NB4 (cell line): ENCODE data around the gene ZBTB7B.

ENCODE experiments used
- DNase-seq: peaks from one replicate; pipeline ENCODE4 v3.0.0; 2010; ENCODE audit warnings: low read depth
- H3K4me3 ChIP-seq: one replicate; pipeline ENCODE4 v1.5.1; 2011; ENCODE audit warnings: mild to moderate bottlenecking, low read depth, low read length, moderate library complexity
- MYC ChIP-seq: IDR thresholded peaks from 2 replicates; pipeline ENCODE4 v1.6.1; 2011; ENCODE audit warnings: low read depth, low read length
- POLR2A ChIP-seq: IDR thresholded peaks from 2 replicates; pipeline ENCODE4 v1.6.1; 2011; ENCODE audit warnings: mild to moderate bottlenecking; ENCODE audit not compliant: insufficient read length; ENCODE audit errors: extremely low read depth
- TF ChIP-seq, protein P1 (sequence below): IDR thresholded peaks from one replicate; pipeline ENCODE4 v1.5.1; 2012; ENCODE audit warnings: low read depth, low read length
- TF ChIP-seq, protein P2 (sequence below): IDR thresholded peaks from 2 replicates; pipeline ENCODE4 v1.6.1; 2011; ENCODE audit warnings: low read depth, low read length

The ZBTB7B gene

DNA sequence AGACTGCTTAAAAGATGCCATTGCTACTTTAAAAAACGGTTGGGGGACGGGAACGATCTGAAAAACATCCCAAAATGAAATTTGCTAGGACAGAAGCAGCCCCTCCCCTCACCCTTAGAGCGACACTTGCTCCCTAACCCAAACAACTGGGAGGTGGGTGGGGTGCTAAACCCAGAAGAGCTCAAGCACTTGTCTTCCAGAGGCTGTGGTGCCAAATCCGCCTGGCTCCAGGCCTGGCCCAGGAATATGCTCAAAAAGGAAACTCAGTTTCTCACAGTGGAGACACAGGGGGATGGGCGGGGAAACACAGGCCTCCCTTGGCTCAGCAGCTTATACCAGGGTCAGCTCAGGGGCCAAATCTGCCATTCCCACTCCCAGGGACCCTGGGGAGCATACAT is 46.1 kb upstream of the ZBTB7B start:
- TF ChIP-seq, protein P1, sequence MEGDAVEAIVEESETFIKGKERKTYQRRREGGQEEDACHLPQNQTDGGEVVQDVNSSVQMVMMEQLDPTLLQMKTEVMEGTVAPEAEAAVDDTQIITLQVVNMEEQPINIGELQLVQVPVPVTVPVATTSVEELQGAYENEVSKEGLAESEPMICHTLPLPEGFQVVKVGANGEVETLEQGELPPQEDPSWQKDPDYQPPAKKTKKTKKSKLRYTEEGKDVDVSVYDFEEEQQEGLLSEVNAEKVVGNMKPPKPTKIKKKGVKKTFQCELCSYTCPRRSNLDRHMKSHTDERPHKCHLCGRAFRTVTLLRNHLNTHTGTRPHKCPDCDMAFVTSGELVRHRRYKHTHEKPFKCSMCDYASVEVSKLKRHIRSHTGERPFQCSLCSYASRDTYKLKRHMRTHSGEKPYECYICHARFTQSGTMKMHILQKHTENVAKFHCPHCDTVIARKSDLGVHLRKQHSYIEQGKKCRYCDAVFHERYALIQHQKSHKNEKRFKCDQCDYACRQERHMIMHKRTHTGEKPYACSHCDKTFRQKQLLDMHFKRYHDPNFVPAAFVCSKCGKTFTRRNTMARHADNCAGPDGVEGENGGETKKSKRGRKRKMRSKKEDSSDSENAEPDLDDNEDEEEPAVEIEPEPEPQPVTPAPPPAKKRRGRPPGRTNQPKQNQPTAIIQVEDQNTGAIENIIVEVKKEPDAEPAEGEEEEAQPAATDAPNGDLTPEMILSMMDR: no peak
- no peak for TF ChIP-seq POLR2A
- no peak for TF ChIP-seq MYC
- TF ChIP-seq, protein P2, sequence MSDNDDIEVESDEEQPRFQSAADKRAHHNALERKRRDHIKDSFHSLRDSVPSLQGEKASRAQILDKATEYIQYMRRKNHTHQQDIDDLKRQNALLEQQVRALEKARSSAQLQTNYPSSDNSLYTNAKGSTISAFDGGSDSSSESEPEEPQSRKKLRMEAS: no peak
- no peak for DNase-seq
- H3K4me3 ChIP-seq: peak overlapping the region; percentile 79

DNA sequence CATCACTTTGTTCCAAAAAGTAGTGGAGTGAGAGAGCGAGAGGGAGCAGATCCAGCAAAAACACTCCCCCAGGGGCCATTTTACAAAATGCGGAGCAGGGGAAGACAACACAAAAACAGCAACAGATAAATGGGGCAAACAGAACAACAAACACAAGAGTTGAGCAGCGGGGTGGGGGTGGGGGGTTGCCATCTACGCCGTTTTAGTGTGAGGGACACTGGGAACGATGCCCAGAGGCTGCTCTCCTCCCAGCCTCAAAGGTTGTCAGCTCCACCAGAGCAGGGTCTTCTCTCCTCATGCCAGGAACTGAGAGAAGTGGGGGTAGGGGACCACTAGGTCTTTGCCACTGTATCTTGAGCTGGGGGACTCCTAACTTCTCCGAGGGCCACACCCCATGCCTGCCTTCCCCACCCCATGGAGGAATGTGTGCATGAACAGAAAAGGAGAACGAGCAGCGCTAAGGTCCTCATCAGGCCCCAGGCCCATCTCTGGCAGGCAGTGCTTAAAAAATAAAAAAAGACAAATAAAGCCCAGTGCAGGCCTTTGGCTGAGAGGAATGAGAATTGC is 45.4 kb upstream of the ZBTB7B start:
- TF ChIP-seq, protein P2: no peak
- TF ChIP-seq MYC (no peak), POLR2A (no peak)
- TF ChIP-seq, protein P1: no peak
- H3K4me3 ChIP-seq: no peak overlapping the region
- no peak for DNase-seq

DNA sequence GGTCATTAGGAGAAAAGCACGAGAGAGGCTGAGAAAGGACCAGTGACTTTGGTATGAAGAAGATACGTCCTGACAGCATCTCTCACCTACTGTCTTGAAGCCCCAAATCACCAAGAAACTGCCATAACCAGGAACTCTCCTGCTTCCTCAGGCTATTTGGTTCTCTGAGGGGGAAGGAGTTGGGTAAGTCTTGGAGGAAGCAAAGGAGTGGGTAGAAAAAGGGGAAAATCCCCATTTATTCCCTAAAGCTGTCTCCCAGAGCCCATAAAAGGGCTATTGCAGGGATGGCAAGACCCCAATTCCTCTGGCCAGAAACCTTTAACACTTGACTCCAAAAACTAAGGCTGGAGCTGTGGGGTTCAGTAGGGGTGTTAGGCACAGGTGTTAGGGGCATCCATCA is 44.6 kb upstream of the ZBTB7B start:
- no peak for DNase-seq
- TF ChIP-seq, protein P1: no peak
- TF ChIP-seq MYC: no peak
- no peak for TF ChIP-seq POLR2A
- TF ChIP-seq, protein P2: no peak
- H3K4me3 ChIP-seq: no peak overlapping the region

DNA sequence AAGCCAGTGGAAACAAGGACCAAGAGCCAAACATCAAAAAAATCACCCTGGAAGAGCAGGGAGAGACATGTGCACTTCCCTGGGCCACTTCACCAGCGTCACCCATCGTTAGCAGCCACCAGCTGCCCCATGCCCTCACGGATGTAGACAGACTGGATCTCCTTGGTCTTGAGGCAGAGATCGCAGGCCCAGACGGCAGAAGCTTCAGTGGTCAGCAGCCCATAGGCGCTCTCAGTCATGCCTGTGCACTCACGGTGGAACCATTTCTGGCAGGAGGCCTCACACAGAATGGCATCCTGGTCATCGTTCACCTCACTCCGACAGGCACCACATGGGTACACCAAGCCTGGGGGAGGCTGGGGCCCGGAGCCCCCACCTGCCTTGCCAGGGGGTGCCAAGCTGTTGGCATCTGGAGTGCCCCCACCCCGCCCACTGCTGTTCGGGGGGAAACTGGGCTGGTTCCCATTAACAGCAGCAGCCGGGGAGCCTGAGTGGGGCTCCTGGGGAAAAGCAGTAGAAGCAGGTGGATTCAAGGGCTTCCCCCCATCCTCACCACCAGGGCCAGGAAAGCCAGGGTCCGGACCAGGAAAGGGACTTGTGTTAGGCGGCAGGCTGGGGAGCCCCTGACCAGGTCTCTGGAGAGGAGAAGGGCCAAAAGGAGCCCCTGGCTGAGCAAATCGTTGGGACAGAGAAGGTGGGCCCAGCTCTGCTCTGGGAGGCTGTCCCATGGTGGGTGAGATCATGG is 43.7 kb upstream of the ZBTB7B start:
- H3K4me3 ChIP-seq: no peak overlapping the region

DNA sequence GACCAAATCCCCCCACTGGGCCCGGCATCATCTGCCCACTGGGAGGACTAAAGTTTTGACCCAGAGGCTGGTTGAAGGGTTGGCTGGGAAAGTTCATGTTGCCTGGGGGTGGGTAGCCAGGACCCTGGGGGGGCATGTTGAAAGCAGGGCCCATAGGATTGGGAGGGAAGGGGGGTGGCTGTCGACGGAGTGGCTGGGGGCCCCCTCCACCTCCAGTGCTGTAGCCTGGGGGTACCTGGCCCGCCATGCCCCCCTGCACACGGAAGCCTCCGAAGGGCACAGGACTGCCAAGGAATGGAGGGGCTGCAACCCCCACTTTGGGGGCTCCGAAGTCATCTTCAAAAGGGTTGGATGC is 43.2 kb upstream of the ZBTB7B start:
- no peak overlapping the region for H3K4me3 ChIP-seq
- DNase-seq: no peak
- TF ChIP-seq, protein P1: no peak
- TF ChIP-seq MYC (no peak), POLR2A (no peak)
- TF ChIP-seq, protein P2: no peak

More for the DNA sequence above, 43.7 kb upstream of the ZBTB7B start:
- TF ChIP-seq, protein P1: no peak
- TF ChIP-seq POLR2A (no peak), MYC (no peak)
- TF ChIP-seq, protein P2: no peak
- DNase-seq: no peak
